HG03457 (cell line): ENCODE data around the gene DOCK2.
"Not testable (repeated sequence)": the region's sequence is repeated elsewhere in the genome, so short reads cannot be mapped to it uniquely, and the experiment has no call there.

Experiments used
- ATAC-seq: cut with Tn5 transposase; IDR thresholded peaks from one replicate; pipeline ENCODE4 v1.9.1; 2021; ENCODE audit warnings: moderate number of reproducible peaks; ENCODE audit not compliant: unreplicated experiment

Gene DOCK2

GRCh38 chr5:169781420-169782345 lies 144.6 kb downstream of the DOCK2 start:
- no peak for ATAC-seq

DNA sequence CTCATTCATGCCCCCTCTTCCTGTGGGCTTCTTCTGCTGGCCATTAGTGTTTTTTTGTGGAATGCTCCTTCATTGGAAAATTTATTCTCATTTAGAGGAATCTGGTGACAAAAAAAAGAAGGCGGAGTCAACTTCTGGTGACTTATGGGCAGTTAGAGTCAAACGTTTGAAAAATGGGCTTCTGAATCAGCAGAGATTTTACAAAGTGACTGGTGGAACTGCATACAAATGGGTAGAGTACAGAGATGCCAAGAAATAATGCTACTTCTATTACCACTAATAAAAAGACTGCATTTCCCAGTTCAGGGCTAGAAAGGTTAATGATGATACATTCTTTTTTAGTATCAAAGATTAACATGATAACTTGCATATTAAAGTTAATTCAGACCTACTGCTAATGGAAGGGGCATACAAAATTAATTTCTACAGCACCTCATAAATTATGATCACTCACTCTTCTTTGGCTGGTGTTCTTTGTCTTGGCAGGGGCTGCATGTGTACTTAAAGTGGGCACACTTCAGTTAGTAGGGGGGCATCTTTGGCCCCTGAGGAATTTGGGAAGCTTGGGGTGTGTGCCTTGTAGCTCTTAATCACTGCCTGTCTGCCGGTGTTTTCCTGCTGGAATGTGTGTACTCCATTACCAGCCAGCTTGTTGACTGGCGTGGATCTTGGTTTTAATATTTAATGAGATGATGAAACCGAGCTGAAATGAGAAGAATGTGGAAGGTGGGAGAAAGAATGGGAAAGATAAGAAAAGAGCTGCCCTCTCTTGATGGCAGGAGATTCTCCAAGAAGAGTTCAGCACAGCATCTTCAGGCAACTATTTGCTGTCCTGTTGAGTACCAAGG lies 148.9 kb downstream of the DOCK2 start:
- no peak for ATAC-seq

- no peak for ATAC-seq
These were observed 151.1 kb downstream of the DOCK2 start for GRCh38 chr5:169788168-169788567.

GRCh38 chr5:169789417-169789940 lies 152.4 kb downstream of the DOCK2 start:
- no peak for ATAC-seq

- ATAC-seq: no peak
These were observed 154.2 kb downstream of the DOCK2 start for GRCh38 chr5:169791251-169791650.

GRCh38 chr5:169795338-169795737 lies 158.3 kb downstream of the DOCK2 start:
- no peak for ATAC-seq

- ATAC-seq: no peak
These were observed 159.7 kb downstream of the DOCK2 start for GRCh38 chr5:169796731-169797130.

DNA sequence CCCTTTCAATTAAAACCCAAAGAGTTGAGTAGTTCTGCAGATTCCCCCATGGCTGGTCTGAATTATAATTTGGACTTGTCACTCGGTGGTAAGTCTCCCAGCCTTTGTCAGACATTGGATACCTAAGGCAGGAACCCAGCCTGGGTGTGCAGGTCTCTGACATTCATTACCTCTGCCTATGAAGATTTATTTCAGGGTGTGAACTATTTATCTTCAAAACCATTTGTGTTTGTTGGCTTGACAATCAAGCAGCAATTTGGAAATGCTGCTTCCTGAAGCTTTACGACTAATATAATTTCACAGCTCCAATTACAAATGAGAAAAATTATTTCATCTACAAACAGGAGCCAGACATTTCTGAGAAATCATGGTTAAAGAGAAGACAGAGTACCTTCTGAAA lies 160.5 kb downstream of the DOCK2 start:
- ATAC-seq: no peak

GRCh38 chr5:169798438-169798837 lies 161.4 kb downstream of the DOCK2 start:
- no peak for ATAC-seq

DNA sequence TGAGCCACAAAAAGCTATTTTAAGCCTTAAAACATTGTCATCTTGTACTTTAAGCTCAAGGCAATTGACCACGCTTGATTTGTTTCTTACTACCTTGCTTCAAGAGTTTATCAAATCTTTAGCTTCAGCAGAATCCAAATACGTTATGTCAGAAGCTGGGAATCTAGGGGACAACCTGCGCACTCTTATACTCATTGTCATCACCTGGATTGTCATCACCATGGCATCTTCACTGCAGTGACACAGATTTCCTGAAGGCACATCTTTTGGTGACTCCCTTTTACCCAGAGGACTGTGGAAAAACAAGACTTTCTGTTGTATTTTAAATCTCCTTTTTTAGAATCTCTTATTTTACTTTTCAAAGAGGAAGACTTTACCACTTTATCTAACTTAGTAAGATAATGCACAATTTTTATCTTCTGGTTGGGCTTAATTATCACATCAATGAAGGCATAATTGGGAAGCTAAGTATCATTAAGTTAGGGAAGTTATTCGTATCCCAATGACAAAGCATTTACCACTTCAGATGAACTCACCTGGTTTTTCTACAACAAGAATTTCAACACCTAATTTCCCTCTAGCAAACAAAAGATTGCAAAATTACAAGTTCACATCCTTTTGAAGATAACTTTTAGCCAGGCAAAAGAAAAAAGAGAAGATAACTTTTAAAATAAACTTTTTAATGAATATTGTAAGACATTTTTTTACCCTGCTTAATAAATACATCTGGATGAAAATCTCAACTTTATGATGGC lies 162.0 kb downstream of the DOCK2 start:
- ATAC-seq: no peak

DNA sequence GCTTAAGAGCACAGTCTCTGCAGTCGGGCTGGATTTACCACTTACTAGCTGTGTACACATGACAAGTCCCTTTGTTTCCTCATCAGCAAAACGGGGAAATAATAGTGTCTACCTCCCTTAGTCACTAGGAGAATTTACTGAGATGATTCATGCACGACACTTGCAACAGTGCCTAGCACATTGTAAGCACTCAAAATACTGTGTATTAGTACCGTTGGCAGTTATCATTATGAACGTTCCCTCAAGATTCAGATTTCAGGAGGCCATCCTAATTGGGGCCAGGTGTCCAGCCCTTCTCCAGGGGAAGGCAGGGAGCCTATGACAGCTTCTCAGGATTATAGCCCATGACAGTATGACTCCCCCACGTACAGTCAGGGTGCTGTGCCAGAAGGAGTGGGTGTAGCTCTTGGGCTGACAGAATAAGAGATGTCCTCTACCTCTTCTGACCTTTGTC lies 164.3 kb downstream of the DOCK2 start:
- ATAC-seq: no peak

GRCh38 chr5:169801781-169802180 lies 164.7 kb downstream of the DOCK2 start:
- ATAC-seq: no peak

DNA sequence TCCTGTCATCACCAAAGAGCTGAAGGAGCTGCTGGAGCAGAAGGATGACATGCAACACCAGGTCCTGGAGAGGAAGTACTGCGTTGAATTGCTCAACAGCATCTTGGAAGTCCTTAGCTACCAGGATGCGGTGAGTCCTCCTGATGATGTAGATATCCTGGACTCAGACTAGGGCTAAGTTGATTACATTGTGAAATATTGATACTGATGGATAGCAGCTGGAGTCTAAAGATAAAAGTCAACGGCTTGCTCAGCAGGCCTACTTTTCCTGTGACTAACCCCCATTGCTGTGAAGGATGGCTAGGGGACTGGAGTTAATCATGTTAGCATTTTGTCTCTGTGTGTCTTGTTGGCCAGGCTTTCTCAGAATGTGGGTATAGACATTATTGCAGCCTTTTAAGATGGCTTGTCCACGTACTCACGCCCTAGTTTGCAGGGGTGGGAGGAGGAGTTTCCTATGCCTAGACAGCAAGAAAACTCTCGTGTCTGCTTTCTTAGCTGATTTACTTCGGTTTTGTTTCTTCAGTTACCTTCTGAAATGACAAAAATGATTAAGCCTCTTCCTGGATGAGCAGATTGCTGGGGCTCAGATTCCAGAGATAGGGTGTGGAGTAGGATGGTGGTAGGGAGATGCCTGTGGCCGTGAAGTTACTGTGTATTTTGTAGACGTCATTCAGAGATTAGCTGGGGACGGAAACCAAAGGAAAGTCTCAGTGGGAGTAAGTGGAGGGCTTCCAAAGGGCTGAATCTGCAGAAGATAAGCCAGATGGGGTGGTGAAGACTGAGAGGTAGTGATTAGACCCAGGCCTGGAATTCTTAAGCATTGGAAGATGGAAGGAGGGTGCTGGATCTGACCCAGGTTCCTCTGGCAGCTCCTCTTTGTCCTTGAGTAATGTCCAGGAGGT lies 166.3 kb downstream of the DOCK2 start:
- ATAC-seq: no peak

DNA sequence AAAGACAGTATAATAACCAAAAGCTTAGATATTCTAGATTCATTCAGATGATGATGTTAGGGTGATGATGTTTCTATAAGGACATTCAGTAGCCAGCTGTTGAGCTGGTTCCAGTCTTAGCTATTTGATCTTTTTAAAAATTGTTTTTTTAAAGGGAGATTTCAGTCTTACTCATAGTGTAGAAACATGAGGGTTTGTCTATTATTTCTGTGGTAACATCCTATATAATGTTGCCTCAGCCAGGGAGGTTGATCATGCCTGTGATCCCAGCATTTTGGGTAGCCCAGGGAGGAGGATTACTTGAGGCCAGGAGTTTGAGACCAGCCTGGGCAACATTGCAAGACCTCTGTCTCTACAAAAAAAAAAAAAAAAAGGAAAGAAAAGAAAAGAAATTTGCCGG lies 167.8 kb downstream of the DOCK2 start:
- ATAC-seq: no peak

GRCh38 chr5:169805527-169805934 lies 168.5 kb downstream of the DOCK2 start:
- ATAC-seq: peak; percentile 83

- peak; percentile 50 for ATAC-seq
These were observed 169.0 kb downstream of the DOCK2 start for GRCh38 chr5:169805937-169806700.

- no peak for ATAC-seq
These were observed 171.1 kb downstream of the DOCK2 start for GRCh38 chr5:169808118-169808581.

DNA sequence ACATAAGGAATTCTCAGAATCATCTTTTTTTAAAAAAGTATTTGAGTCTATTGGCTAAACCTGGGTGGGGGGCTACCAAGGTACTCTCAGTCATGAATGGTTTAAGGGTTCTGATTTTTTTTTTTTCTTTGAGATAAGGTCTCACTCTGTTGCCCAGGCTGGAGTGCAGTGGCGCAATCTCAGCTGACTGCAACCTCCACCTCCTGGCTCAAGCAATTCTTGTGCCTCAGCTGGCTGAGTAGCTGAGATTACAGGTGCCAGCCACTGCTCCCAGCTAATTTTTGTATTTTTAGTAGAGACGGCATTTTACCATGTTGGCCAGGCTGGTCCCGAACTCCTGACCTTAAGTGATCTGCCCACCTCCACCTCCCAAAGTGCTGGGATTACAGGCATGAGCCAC lies 171.8 kb downstream of the DOCK2 start:
- not testable (repeated sequence) for ATAC-seq

- ATAC-seq: no peak
These were observed 172.2 kb downstream of the DOCK2 start for GRCh38 chr5:169809281-169809680.
